WI38 (cell line): ENCODE data around the gene ERVMER34-1.

Experiments
- H3K4me3 ChIP-seq: 2 replicates; pipeline ENCODE4 v1.5.1; 2011; ENCODE audit warnings: low read depth, mild to moderate bottlenecking, control low read depth, low read length
- CTCF ChIP-seq: IDR thresholded peaks from 2 replicates; pipeline ENCODE4 v1.5.1; 2012; ENCODE audit warnings: low read depth, mild to moderate bottlenecking, control low read depth, low read length

The ERVMER34-1 gene

GRCh38 chr4:52701207-52701606 is 50.0 kb downstream of the ERVMER34-1 start:
- no peak overlapping the region for H3K4me3 ChIP-seq
- TF ChIP-seq CTCF, result no peak

DNA sequence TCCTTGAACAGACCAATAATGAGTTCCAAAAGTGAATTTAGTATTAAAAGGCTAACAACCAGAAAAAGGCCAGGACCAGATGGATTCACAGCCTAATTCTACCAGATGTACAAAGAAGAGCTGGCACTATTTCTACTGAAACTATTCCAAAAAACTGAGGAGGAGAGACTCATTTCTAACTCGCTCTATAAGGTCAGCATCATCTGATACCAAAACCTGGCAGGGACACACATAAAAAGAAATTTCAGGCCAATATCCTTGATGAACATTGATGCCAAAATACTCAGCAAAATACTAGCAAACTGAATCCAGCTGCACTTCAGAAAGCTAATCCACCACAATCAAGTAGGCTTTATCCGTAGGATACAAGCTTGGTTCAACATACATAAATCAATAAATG is 56.3 kb downstream of the ERVMER34-1 start:
- no peak for TF ChIP-seq CTCF

DNA sequence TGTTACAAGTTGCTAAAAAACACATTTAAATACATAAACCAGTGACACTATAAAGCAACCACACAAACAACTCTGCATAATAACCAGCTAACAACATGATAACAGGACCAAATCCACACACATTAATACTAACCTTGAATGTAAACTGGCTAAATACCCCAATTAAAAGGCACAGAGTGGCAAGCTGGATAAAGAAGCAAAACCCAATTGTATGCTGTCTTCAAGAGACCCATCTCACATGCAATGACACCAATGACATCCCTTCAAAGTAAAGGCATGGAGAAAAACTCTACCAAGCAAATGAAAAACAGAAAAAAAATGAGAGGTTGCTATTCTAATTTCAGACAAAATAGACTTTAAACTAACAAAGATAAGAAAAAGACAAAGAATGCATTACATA is 57.7 kb downstream of the ERVMER34-1 start:
- no peak overlapping the region for H3K4me3 ChIP-seq
- no peak for TF ChIP-seq CTCF

More for the DNA sequence above, 56.3 kb downstream of the ERVMER34-1 start:
- H3K4me3 ChIP-seq, result no peak overlapping the region
